OCI-LY7 (cell line): ENCODE results near the gene PKDCC. TPM values are rescaled to one million over a fixed set of nuclear protein-coding genes. Genes with fewer than 3 reads are reported as not detected.

Experiments used
- BruUV-seq: library from RNA; stranded (reverse); fragments of 400-500 nt; replicated peaks from 2 replicates; lab custom pipeline; 2021; lab: Mats Ljungman, UMichigan
- CTCF ChIA-PET: fragments of 300-600 bp; sonication (Branson Sonifier 250); formaldehyde crosslinking; loops from one replicate; lab custom pipeline; 2022; ENCODE audit warnings: antibody characterized with exemption; ENCODE audit not compliant: unreplicated experiment; lab: Charles Lee
- POLR2A ChIA-PET: fragments of 300-600 bp; sonication (Branson Sonifier 250); formaldehyde crosslinking; loops from one replicate; lab custom pipeline; 2022; ENCODE audit warnings: antibody characterized with exemption; lab: Charles Lee
- DNase-seq: peaks from one replicate; pipeline ENCODE4 v3.0.0-alpha.2; 2015; ENCODE audit warnings: low spot score
- H2AFZ ChIP-seq: fragments of 200-600 bp; sonication (generic), shearing (Covaris generic); 2 replicates; pipeline ENCODE4 v1.6.1; 2014; ENCODE audit warnings: mild to moderate bottlenecking, antibody characterized with exemption, low read length, moderate library complexity
- H3K27ac ChIP-seq: fragments of 200-600 bp; sonication (generic); 2 replicates; pipeline ENCODE4 v1.5.1; 2014; ENCODE audit warnings: mixed run types, low read depth, mild to moderate bottlenecking, moderate library complexity, low read length, inconsistent platforms; ENCODE audit not compliant: poor library complexity, severe bottlenecking
- H3K36me3 ChIP-seq: fragments of 200-600 bp; sonication (generic); 2 replicates; pipeline ENCODE4 v1.6.1; 2014; ENCODE audit warnings: mild to moderate bottlenecking, antibody characterized with exemption, low read length, moderate library complexity, mixed read lengths; ENCODE audit not compliant: insufficient read depth
- H3K4me1 ChIP-seq: fragments of 200-600 bp; sonication (generic); 2 replicates; pipeline ENCODE4 v1.5.1; 2014; ENCODE audit warnings: mild to moderate bottlenecking, low read length; ENCODE audit not compliant: insufficient read depth, poor library complexity, severe bottlenecking
- H3K4me2 ChIP-seq: fragments of 200-600 bp; sonication (generic); 2 replicates; pipeline ENCODE4 v1.6.1; 2014; ENCODE audit warnings: mild to moderate bottlenecking, low read length
- H3K4me3 ChIP-seq: fragments of 200-600 bp; sonication (generic); 2 replicates; pipeline ENCODE4 v1.5.1; 2014; ENCODE audit warnings: mild to moderate bottlenecking, low read depth, low read length; ENCODE audit not compliant: poor library complexity, severe bottlenecking
- H3K79me2 ChIP-seq: fragments of 200-600 bp; sonication (generic); 2 replicates; pipeline ENCODE4 v1.6.1; 2016; ENCODE audit warnings: low read depth, mild to moderate bottlenecking, low read length, moderate library complexity, mixed read lengths; ENCODE audit not compliant: insufficient read depth
- H3K9me2 ChIP-seq: fragments of 200-600 bp; sonication (generic); 2 replicates; pipeline ENCODE4 v1.6.1; 2016; ENCODE audit warnings: mild to moderate bottlenecking, low read length, mixed read lengths; ENCODE audit not compliant: insufficient read depth
- H3K9me3 ChIP-seq: fragments of 200-600 bp; sonication (generic); 2 replicates; pipeline ENCODE4 v1.6.1; 2014; ENCODE audit warnings: mild to moderate bottlenecking, mixed run types, low read length, mixed read lengths
- H4K20me1 ChIP-seq: fragments of 200-600 bp; sonication (generic); 2 replicates; pipeline ENCODE4 v1.6.1; 2014; ENCODE audit warnings: mild to moderate bottlenecking, antibody characterized with exemption, low read length, moderate library complexity, mixed read lengths; ENCODE audit not compliant: insufficient read depth
- EZH2phosphoT487 ChIP-seq: fragments of 200-600 bp; sonication (generic); IDR thresholded peaks from 2 replicates; pipeline ENCODE4 v1.6.1; 2018; ENCODE audit warnings: low read depth, borderline replicate concordance, mild to moderate bottlenecking, mixed run types, antibody characterized with exemption, low read length, moderate library complexity, mixed read lengths
- intact Hi-C: fragments of 100-400 bp; cut with micrococcal nuclease; formaldehyde crosslinking; loops from one replicate; pipeline ENCODE4 v1.10.0; 2022; ENCODE audit not compliant: unreplicated experiment
- total RNA-seq, 2 experiments: library from RNA; depleted of rRNA in 1 of 2; stranded (reverse); fragments of >200 nt in 1 of 2; shearing (Covaris generic) in 1 of 2; gene quantifications; 2 replicates each; pipeline ENCODE4 v1.2.3, GENCODE V29; 2014 to 2022
- TF ChIP-seq, protein P1 (sequence below): fragments of 200-600 bp; sonication (generic); conservative IDR thresholded peaks from 2 replicates; pipeline ENCODE4 v1.5.1; 2014; ENCODE audit warnings: mild to moderate bottlenecking, antibody characterized with exemption, low read length, moderate library complexity, mixed read lengths

PKDCC gene
- total RNA-seq, 2 experiments from 2014 or later, result not detected

DNA sequence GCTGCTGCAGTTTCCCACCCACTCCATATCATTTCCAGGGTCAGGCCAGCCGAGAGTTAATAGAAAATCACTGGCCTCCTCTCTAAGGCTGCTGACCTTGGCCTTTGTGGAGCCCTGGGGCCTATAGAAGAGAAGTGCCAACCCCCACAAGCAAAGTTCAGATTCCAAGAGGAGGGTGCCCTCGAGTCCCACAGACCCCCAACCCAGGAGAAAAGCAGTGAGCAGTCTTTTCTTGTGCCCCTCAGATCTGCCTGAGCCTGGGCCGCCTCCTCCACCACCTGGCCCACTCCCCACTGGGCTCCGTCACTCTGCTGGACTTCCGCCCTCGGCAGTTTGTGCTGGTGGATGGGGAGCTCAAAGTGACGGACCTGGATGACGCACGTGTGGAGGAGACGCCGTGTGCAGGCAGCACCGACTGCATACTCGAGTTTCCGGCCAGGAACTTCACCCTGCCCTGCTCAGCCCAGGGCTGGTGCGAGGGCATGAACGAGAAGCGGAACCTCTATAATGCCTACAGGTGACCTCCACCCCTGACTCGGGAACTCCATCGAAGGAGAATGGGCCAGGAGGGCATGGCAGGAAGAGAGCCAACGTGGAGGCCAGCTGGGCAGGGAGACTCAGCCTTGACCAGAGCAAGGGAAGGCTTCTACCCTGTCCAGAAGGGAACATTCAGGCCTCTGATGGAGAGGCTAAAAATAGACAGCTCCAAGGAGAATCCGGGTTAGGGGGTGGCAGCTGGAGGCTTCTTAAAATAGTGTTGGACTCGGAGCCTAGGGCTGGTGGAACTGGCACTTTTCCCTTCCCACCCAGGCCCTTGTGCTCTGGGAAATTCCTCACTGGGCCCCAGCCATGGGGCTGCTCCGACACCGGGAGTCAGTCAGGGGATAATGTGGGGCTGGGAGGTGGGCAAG is 6.2 kb downstream of the PKDCC start:
- CTCF ChIA-PET, result no interaction called here
- intact Hi-C loops, result no loop called here
- H3K4me3 ChIP-seq, result no peak overlapping the region

DNA sequence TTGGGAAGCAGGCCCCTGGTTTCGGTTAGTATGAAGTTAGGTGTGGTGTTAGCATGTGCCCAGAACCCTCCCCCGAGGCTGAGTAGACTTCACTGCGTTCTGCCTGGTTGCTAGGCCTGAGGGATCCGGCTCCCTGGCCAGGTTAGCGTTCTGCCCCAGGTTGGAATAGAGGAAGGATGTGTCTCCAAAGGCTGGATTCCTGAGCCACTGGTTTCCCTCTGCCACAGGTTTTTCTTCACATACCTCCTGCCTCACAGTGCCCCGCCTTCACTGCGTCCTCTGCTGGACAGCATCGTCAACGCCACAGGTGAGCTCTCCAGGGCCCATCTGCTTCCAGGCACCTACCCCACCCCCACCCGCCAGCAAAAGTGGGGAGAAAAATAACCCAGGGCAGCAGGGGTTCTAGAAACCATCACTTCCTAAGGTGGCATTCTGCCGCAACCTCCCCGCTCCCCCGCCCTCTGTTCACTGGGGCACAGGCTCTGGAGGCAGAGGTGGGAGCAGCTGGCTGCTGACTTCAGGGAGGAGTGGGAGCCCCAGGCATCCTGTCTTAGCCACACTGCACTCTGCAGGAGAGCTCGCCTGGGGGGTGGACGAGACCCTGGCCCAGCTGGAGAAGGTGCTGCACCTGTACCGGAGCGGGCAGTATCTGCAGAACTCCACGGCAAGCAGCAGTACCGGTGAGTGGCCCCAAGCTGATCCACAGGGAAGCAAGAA is 7.1 kb downstream of the PKDCC start:
- intact Hi-C loops, result no loop called here
- Histone ChIP-seq H3K36me3 (no peaks in the 10 kb centered on the region), H3K9me3 (no peaks in the 10 kb centered on the region), H3K4me1 (no peaks in the 10 kb centered on the region), H3K9me2 (no peaks in the 10 kb centered on the region), H3K4me3 (no peak overlapping the region), H2AFZ (no peak overlapping the region), H3K79me2 (no peaks in the 10 kb centered on the region), H3K4me2 (no peak overlapping the region), H4K20me1 (no peaks in the 10 kb centered on the region), H3K27ac (no peak overlapping the region)
- TF ChIP-seq, protein P1, sequence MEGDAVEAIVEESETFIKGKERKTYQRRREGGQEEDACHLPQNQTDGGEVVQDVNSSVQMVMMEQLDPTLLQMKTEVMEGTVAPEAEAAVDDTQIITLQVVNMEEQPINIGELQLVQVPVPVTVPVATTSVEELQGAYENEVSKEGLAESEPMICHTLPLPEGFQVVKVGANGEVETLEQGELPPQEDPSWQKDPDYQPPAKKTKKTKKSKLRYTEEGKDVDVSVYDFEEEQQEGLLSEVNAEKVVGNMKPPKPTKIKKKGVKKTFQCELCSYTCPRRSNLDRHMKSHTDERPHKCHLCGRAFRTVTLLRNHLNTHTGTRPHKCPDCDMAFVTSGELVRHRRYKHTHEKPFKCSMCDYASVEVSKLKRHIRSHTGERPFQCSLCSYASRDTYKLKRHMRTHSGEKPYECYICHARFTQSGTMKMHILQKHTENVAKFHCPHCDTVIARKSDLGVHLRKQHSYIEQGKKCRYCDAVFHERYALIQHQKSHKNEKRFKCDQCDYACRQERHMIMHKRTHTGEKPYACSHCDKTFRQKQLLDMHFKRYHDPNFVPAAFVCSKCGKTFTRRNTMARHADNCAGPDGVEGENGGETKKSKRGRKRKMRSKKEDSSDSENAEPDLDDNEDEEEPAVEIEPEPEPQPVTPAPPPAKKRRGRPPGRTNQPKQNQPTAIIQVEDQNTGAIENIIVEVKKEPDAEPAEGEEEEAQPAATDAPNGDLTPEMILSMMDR, result no peak
- TF ChIP-seq EZH2phosphoT487, result no peak
- ChIA-PET POLR2A (interaction anchor here (0.7 kb wide), 1 partner anchor 110 kb away, joined by 3 read pairs; no protein-coding TSS in a partner anchor), CTCF (no interaction called here)
- BruUV-seq, result no TSS peak
- DNase-seq, result no peak

More for the DNA sequence above, 6.2 kb downstream of the PKDCC start:
- no TSS peak for BruUV-seq
- POLR2A ChIA-PET, result interaction anchor here (1.4 kb wide), 1 partner anchor 8 kb away, joined by 5 read pairs; no protein-coding TSS in a partner anchor
- Histone ChIP-seq H3K36me3 (no peaks in the 10 kb centered on the region), H2AFZ (no peak overlapping the region), H3K4me1 (no peaks in the 10 kb centered on the region), H3K4me2 (no peak overlapping the region), H3K9me2 (no peaks in the 10 kb centered on the region), H3K27ac (no peak overlapping the region), H4K20me1 (no peaks in the 10 kb centered on the region), H3K9me3 (no peaks in the 10 kb centered on the region), H3K79me2 (no peaks in the 10 kb centered on the region)
- TF ChIP-seq, protein P1, result no peak
- no peak for TF ChIP-seq EZH2phosphoT487
- no peak for DNase-seq
